Measurements from ENCODE around the gene MNAT1.

DNA sequence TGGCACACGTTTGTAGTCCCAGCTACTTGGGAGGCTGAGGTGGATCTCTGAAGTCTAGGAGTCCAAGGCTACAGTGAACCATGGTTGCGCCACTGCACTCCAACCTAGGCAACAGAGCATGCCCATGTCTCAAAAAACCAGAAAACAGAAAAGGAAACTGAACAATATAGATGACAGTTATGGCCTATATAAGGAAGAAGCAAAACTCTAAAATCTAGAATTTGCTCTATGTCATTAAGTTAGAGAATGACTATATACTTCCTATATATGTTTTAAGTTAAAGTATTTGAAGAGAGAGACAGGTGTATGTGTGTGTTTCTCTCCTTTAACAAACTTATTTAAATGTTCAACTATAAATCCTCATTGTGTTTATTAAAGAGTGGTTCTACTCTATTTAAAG lies 65.8 kb downstream of the MNAT1 start:
- TF ChIP-seq, protein P1, sequence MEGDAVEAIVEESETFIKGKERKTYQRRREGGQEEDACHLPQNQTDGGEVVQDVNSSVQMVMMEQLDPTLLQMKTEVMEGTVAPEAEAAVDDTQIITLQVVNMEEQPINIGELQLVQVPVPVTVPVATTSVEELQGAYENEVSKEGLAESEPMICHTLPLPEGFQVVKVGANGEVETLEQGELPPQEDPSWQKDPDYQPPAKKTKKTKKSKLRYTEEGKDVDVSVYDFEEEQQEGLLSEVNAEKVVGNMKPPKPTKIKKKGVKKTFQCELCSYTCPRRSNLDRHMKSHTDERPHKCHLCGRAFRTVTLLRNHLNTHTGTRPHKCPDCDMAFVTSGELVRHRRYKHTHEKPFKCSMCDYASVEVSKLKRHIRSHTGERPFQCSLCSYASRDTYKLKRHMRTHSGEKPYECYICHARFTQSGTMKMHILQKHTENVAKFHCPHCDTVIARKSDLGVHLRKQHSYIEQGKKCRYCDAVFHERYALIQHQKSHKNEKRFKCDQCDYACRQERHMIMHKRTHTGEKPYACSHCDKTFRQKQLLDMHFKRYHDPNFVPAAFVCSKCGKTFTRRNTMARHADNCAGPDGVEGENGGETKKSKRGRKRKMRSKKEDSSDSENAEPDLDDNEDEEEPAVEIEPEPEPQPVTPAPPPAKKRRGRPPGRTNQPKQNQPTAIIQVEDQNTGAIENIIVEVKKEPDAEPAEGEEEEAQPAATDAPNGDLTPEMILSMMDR (IDR thresholded peaks at IDR 0.05 in 2 of 3, conservative IDR thresholded peaks at IDR 0.05 in 1 of 3; ENCODE audit: insufficient read depth in 2 of 3, low read depth in 1 of 3, low read length in 3 of 3): no peak
- no peak for TF ChIP-seq COPS2 (conservative IDR thresholded peaks at IDR 0.05)
- TF ChIP-seq, protein P2, sequence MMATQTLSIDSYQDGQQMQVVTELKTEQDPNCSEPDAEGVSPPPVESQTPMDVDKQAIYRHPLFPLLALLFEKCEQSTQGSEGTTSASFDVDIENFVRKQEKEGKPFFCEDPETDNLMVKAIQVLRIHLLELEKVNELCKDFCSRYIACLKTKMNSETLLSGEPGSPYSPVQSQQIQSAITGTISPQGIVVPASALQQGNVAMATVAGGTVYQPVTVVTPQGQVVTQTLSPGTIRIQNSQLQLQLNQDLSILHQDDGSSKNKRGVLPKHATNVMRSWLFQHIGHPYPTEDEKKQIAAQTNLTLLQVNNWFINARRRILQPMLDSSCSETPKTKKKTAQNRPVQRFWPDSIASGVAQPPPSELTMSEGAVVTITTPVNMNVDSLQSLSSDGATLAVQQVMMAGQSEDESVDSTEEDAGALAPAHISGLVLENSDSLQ (IDR thresholded peaks at IDR 0.05): no peak
- no peak for TF ChIP-seq EHMT2 (IDR thresholded peaks at IDR 0.05)
- TF ChIP-seq, protein P3, sequence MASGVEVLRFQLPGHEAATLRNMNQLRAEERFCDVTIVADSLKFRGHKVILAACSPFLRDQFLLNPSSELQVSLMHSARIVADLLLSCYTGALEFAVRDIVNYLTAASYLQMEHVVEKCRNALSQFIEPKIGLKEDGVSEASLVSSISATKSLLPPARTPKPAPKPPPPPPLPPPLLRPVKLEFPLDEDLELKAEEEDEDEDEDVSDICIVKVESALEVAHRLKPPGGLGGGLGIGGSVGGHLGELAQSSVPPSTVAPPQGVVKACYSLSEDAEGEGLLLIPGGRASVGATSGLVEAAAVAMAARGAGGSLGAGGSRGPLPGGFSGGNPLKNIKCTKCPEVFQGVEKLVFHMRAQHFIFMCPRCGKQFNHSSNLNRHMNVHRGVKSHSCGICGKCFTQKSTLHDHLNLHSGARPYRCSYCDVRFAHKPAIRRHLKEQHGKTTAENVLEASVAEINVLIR (CRISPR knock-in tag; IDR thresholded peaks at IDR 0.05): no peak
- no peak for TF ChIP-seq RAD21 (CRISPR knock-in tag; conservative IDR thresholded peaks at IDR 0.05 in 1 of 2, IDR thresholded peaks at IDR 0.05 in 1 of 2)
- no peak for TF ChIP-seq ZNF830 (CRISPR knock-in tag; IDR thresholded peaks at IDR 0.05)
- no peak for TF ChIP-seq KLF10 (CRISPR knock-in tag; IDR thresholded peaks at IDR 0.05)
- no peak for TF ChIP-seq POLR2A (conservative IDR thresholded peaks at IDR 0.05)
- no peak for TF ChIP-seq ZNF217 (CRISPR knock-in tag; IDR thresholded peaks at IDR 0.05)

Measured in K562 (cell line).